Upper lobe of right lung (tissue), 1 donor: ENCODE measurements around the gene NSD1. TPM values are rescaled to one million over a fixed set of nuclear protein-coding genes. Genes with fewer than 3 reads are reported as not detected.

Source experiments
- ATAC-seq: fragments of 200-7000 bp; cut with Tn5 transposase; one replicate; pipeline ENCODE4 v1.9.1; 2020; ENCODE audit warnings: mild to moderate bottlenecking, moderate library complexity
- DNase-seq: peaks from one replicate; pipeline ENCODE4 v3.0.0-alpha.2; 2020
- H3K27ac ChIP-seq: fragments of 200-600 bp; one replicate; pipeline ENCODE4 v1.8.0; 2022
- H3K27me3 ChIP-seq: fragments of 200-600 bp; one replicate; pipeline ENCODE4 v1.8.0; 2022; ENCODE audit warnings: mild to moderate bottlenecking
- H3K36me3 ChIP-seq: fragments of 200-600 bp; one replicate; pipeline ENCODE4 v1.8.0; 2022
- H3K4me1 ChIP-seq: fragments of 200-600 bp; one replicate; pipeline ENCODE4 v1.8.0; 2022
- H3K4me3 ChIP-seq: fragments of 200-600 bp; one replicate; pipeline ENCODE4 v1.8.0; 2022; ENCODE audit warnings: mild to moderate bottlenecking
- H3K9me3 ChIP-seq: fragments of 200-600 bp; one replicate; pipeline ENCODE4 v1.8.0; 2022
- CTCF ChIP-seq: fragments of 200-600 bp; IDR thresholded peaks from one replicate; pipeline ENCODE4 v1.8.0; 2022; ENCODE audit warnings: antibody characterized with exemption
- intact Hi-C: fragments of 100-400 bp; cut with DNase I; formaldehyde crosslinking; loops from one replicate; pipeline ENCODE4 v1.11.0; 2022
- total RNA-seq: library from RNA; stranded (reverse); fragmentation: NEBNext Ultra II Directional; extraction: Animal tissue kit (Norgen Biotek cat#: 25700); gene quantifications from one replicate; pipeline ENCODE4 v1.2.1, GENCODE V29; 2021
- donor health status: DM: no; HTN: yes; CAD: no; lungs with severe emphysema.

The NSD1 gene
- total RNA-seq, 1 donor from 2014 or later, result 67.7 TPM

- no peak for ATAC-seq
- Histone ChIP-seq H3K4me1 (no peaks in the 10 kb centered on the region), H3K27me3 (no peaks in the 10 kb centered on the region), H3K9me3 (no peaks in the 10 kb centered on the region), H3K4me3 (no peak overlapping the region), H3K27ac (no peak overlapping the region), H3K36me3 (peaks cover 26% of the 10 kb centered on the region)
- DNase-seq, result no peak
- intact Hi-C loops, result no loop called here
- TF ChIP-seq CTCF, result no peak
These were observed 55.8 kb downstream of the NSD1 start for GRCh38 chr5:177189416-177189815.

DNA sequence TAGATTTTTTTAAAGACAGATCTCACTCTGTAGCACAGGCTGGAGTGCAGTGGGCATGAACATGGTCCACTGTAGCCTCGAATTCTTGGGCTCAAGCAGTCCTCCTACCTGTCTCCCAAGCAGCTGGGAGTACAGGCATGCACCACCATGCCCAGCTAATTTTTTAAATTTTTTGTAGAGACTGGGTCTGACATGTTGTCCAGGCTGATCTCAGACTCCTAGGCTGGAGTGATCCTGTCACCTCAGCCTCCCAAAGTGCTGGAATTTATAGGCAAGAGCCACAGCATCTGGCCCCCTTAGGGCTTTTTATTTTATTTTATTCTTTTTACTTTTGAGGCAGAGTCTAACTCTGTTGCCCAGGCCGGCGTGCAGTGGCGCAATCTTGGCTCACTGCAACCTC lies 56.4 kb downstream of the NSD1 start:
- Histone ChIP-seq H3K27me3 (no peaks in the 10 kb centered on the region), H3K27ac (no peak overlapping the region), H3K9me3 (no peaks in the 10 kb centered on the region), H3K4me1 (no peaks in the 10 kb centered on the region), H3K36me3 (peaks cover 30% of the 10 kb centered on the region), H3K4me3 (no peak overlapping the region)
- intact Hi-C loops, result no loop called here
- TF ChIP-seq CTCF, result no peak
- DNase-seq (no peak), ATAC-seq (no peak)

DNA sequence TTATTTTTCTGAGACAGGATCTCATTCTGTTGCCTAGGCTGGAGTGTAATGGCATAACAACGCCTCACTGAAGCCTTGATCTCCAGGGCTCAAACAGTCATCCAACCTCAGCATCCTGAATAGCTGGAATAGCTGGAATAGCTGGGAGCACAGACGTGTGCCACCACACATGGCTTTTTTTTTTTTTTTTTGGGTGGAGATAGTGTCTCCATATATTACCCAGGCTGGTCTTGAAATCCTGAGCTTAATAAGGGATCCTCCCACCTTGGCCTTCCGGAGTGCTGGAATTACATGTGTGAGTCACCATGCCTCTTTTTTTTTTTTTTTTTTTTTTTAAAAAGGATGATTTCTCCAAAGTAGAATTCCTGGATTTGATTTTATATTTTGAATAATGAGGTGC lies 60.7 kb downstream of the NSD1 start:
- Histone ChIP-seq H3K36me3 (peaks cover 64% of the 10 kb centered on the region), H3K27ac (no peak overlapping the region), H3K9me3 (no peaks in the 10 kb centered on the region), H3K27me3 (no peaks in the 10 kb centered on the region), H3K4me3 (no peak overlapping the region), H3K4me1 (no peaks in the 10 kb centered on the region)
- ATAC-seq (no peak), DNase-seq (no peak)
- TF ChIP-seq CTCF, result no peak
- intact Hi-C loops, result no loop called here

GRCh38 chr5:177195307-177195952 lies 61.9 kb downstream of the NSD1 start:
- Histone ChIP-seq H3K27ac (no peak overlapping the region), H3K36me3 (peaks cover 75% of the 10 kb centered on the region)
- no peak for ATAC-seq

DNA sequence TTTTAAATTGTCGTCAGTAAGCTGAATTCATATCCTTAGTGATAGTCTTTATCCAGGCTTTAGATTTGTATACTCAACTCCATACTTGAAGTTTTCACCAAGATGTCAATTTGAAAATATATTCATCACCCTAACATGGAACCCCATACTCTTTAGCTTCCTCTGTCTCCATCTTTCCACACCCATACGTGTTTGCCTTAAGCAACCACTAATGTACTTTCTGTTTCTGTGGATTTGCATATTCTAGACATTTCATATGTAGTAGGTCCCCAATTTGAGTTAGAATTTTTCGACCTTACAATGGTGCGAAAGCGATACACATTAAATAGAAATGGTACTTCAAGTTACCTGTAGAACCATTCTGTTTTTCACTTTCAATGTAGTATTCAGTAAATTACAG lies 65.2 kb downstream of the NSD1 start:
- Histone ChIP-seq H3K4me1 (no peaks in the 10 kb centered on the region), H3K9me3 (no peaks in the 10 kb centered on the region), H3K27me3 (no peaks in the 10 kb centered on the region), H3K4me3 (no peak overlapping the region), H3K27ac (no peak overlapping the region), H3K36me3 (peaks cover 77% of the 10 kb centered on the region)
- no peak for TF ChIP-seq CTCF
- intact Hi-C loops, result no loop called here
- DNase-seq (no peak), ATAC-seq (no peak)

More at GRCh38 chr5:177195307-177195952, 61.9 kb downstream of the NSD1 start:
- TF ChIP-seq CTCF, result no peak
- no peaks in the 10 kb centered on the region for H3K9me3 ChIP-seq
- H3K4me3 ChIP-seq, result no peak overlapping the region
- intact Hi-C loops, result no loop called here
- H3K27me3 ChIP-seq, result no peaks in the 10 kb centered on the region
- DNase-seq, result no peak
- H3K4me1 ChIP-seq, result no peaks in the 10 kb centered on the region

DNA sequence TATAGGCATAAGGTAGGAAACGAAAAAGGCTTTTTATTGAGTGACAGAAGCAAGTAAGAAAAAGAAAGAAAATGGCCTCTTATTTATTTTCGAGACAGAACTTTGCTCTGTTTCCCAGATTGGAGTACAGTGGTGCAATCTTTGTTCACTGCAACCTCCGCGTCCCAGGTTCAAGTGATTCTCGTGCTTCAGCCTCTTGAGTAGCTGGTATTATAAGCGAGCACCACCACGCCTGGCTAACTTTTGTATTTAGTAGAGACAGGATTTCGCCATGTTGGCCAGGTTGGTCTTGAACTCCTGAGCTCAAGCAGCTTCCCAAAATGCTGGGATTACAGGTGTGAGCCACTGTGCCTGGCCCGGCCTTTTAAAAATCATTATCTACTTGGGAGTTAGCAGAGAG lies 70.7 kb downstream of the NSD1 start:
- no peak for DNase-seq
- Histone ChIP-seq H3K27ac (no peak overlapping the region), H3K9me3 (no peaks in the 10 kb centered on the region), H3K4me3 (no peak overlapping the region), H3K36me3 (peaks cover 85% of the 10 kb centered on the region), H3K27me3 (no peaks in the 10 kb centered on the region), H3K4me1 (no peaks in the 10 kb centered on the region)
- ATAC-seq, result no peak
- TF ChIP-seq CTCF, result no peak
- intact Hi-C loops, result no loop called here
